Neuronal stem cell (in vitro differentiated cells): ENCODE results near the gene NDRG2.

ENCODE experiments used
- DNase-seq: peaks from one replicate; pipeline ENCODE4 v3.0.0-alpha.2; 2013; ENCODE audit warnings: low spot score
- H2AFZ ChIP-seq: one replicate; pipeline ENCODE4 v1.6.1; 2013; ENCODE audit warnings: mild to moderate bottlenecking, low read length, inconsistent platforms
- H2AK5ac ChIP-seq: 2 replicates; pipeline ENCODE4 v1.6.1; 2013; ENCODE audit warnings: low read depth, mild to moderate bottlenecking, inconsistent platforms, low read length, moderate library complexity, mixed read lengths
- H2BK120ac ChIP-seq: 2 replicates; pipeline ENCODE4 v1.6.1; 2013; ENCODE audit warnings: low read depth, mild to moderate bottlenecking, inconsistent platforms, low read length, moderate library complexity, mixed read lengths
- H2BK12ac ChIP-seq: one replicate; pipeline ENCODE4 v1.6.1; 2013; ENCODE audit warnings: low read length, inconsistent platforms
- H2BK15ac ChIP-seq: 2 replicates; pipeline ENCODE4 v1.6.1; 2013; ENCODE audit warnings: mild to moderate bottlenecking, low read length, inconsistent platforms, mixed read lengths
- H2BK5ac ChIP-seq: one replicate; pipeline ENCODE4 v1.6.1; 2013; ENCODE audit warnings: inconsistent platforms, mild to moderate bottlenecking, low read length, moderate library complexity
- H3K14ac ChIP-seq: one replicate; pipeline ENCODE4 v1.6.1; 2013; ENCODE audit warnings: low read length, inconsistent platforms
- H3K18ac ChIP-seq: 2 replicates; pipeline ENCODE4 v1.6.1; 2013; ENCODE audit warnings: low read length, inconsistent platforms
- H3K23ac ChIP-seq: 2 replicates; pipeline ENCODE4 v1.6.1; 2013; ENCODE audit warnings: low read depth, mild to moderate bottlenecking, mixed read lengths, low read length, inconsistent platforms; ENCODE audit not compliant: poor library complexity
- H3K27ac ChIP-seq: replicated peaks from 3 replicates; pipeline ENCODE4 v1.5.1; 2013; ENCODE audit warnings: low read length, inconsistent platforms
- H3K27me3 ChIP-seq, 3 experiments: 2 replicates each; pipeline ENCODE4 v1.6.1; 2013; ENCODE audit warnings: low read length in 3 of 3, mild to moderate bottlenecking in 2 of 3, inconsistent platforms in 1 of 3, low read depth in 1 of 3, mixed read lengths in 1 of 3, moderate library complexity in 1 of 3; ENCODE audit not compliant: control insufficient read depth in 3 of 3, insufficient read depth in 3 of 3
- H3K36me3 ChIP-seq, 2 donors: replicated peaks in 1 of 2; 2 replicates each; pipeline ENCODE4 v1.6.1; 2013; ENCODE audit warnings: low read length in 2 of 2; ENCODE audit not compliant: control insufficient read depth in 2 of 2, insufficient read depth in 2 of 2
- H3K4ac ChIP-seq: 2 replicates; pipeline ENCODE4 v1.6.1; 2013; ENCODE audit warnings: inconsistent platforms, mild to moderate bottlenecking, low read length, moderate library complexity
- H3K4me1 ChIP-seq, 2 donors: 1 replicate in 1 of 2; 2 replicates in 1 of 2; pipeline ENCODE4 v1.6.1; 2013; ENCODE audit warnings: low read length in 2 of 2, low read depth in 1 of 2; ENCODE audit not compliant: control insufficient read depth in 2 of 2, insufficient read depth in 1 of 2
- H3K4me2 ChIP-seq: one replicate; pipeline ENCODE4 v1.6.1; 2013; ENCODE audit warnings: mild to moderate bottlenecking, low read length, inconsistent platforms; ENCODE audit not compliant: insufficient read depth, poor library complexity, severe bottlenecking
- H3K4me3 ChIP-seq, 2 donors: 2 replicates each; pipeline ENCODE4 v1.5.1; 2013; ENCODE audit warnings: low read length in 2 of 2, mild to moderate bottlenecking in 2 of 2, inconsistent platforms in 1 of 2, moderate library complexity in 1 of 2
- H3K79me1 ChIP-seq: one replicate; pipeline ENCODE4 v1.6.1; 2013; ENCODE audit warnings: low read depth, mild to moderate bottlenecking, inconsistent platforms, low read length, moderate library complexity
- H3K9ac ChIP-seq: one replicate; pipeline ENCODE4 v1.6.1; 2013; ENCODE audit warnings: mild to moderate bottlenecking, low read depth, low read length, inconsistent platforms; ENCODE audit not compliant: poor library complexity
- H3K9me3 ChIP-seq, 2 donors: replicated peaks in 1 of 2; 2 replicates each; pipeline versions ENCODE3 to v1.6.1; 2013; ENCODE audit warnings: low read length in 2 of 2, mild to moderate bottlenecking in 2 of 2, inconsistent platforms in 1 of 2, low read depth in 1 of 2, mixed read lengths in 1 of 2, moderate library complexity in 1 of 2; ENCODE audit not compliant: control insufficient read depth in 2 of 2, insufficient read depth in 1 of 2
- H4K8ac ChIP-seq: one replicate; pipeline ENCODE4 v1.6.1; 2013; ENCODE audit warnings: low read depth, mild to moderate bottlenecking, inconsistent platforms, low read length, moderate library complexity
- H4K91ac ChIP-seq: one replicate; pipeline ENCODE4 v1.6.1; 2013; ENCODE audit warnings: low read length, low read depth, mild to moderate bottlenecking, inconsistent platforms; ENCODE audit not compliant: poor library complexity
- whole genome bisulfite sequencing, 2 donors: extraction: QIAGEN DNeasy Blood & Tissue Kit; methylation state at CpG; one replicate each; pipeline ENCODE4 v1.1.7; 2013; ENCODE audit warnings: missing lambda C conversion rate in 2 of 2, mixed read lengths in 1 of 2; ENCODE audit not compliant: insufficient read length in 2 of 2, insufficient replicate concordance in 1 of 2; ENCODE audit errors: extremely low coverage in 2 of 2; 5-methylcytosine and 5-hydroxymethylcytosine counted together

NDRG2 gene

DNA sequence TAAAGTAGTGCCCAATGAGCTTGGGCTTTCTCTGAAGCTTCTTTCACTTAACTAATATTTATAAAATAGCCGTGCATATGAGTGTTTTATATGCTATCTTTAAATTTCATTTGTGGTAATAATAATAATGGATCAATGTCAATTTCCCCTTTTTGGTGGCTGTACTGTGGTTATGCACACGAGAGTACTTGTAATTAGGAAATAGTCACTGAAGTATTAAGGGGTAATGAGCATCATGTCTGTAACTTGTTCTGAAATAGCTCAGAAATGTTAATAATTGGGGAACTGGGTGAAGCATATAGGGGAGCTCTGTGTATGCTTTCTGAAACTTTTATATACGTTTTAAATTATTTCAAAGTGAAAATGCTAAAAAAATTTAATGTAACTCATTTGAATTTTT is 25.7 kb upstream of the NDRG2 start:
- no peak overlapping the region for H2BK12ac ChIP-seq
- no peak overlapping the region for H2BK5ac ChIP-seq
- H3K9ac ChIP-seq, result no peak overlapping the region
- no peak for DNase-seq
- H3K14ac ChIP-seq, result no peak overlapping the region
- H3K4me2 ChIP-seq, result no peak overlapping the region
- no peak overlapping the region for H3K4me3 ChIP-seq
- H3K9me3 ChIP-seq, result no peaks in the 10 kb centered on the region
- no peaks in the 10 kb centered on the region for H3K79me1 ChIP-seq
- no peak overlapping the region for H3K4ac ChIP-seq
- H2AFZ ChIP-seq, result no peak overlapping the region
- H4K8ac ChIP-seq, result no peak overlapping the region
- H3K27ac ChIP-seq, result no peak overlapping the region
- no peak overlapping the region for H3K23ac ChIP-seq
- H3K18ac ChIP-seq, result no peak overlapping the region
- no peaks in the 10 kb centered on the region for H3K36me3 ChIP-seq
- H2BK120ac ChIP-seq, result no peak overlapping the region
- H2AK5ac ChIP-seq, result no peak overlapping the region
- no CpG with 5 or more reads among the region's 3 CpGs for WGBS, 2 donors
- H3K27me3 ChIP-seq, result peaks cover 0 to 21% (median 0%) of the 10 kb centered on the region in 3 experiments
- no peak overlapping the region for H2BK15ac ChIP-seq
- no peak overlapping the region for H4K91ac ChIP-seq
- H3K4me1 ChIP-seq, result no peaks in the 10 kb centered on the region

DNA sequence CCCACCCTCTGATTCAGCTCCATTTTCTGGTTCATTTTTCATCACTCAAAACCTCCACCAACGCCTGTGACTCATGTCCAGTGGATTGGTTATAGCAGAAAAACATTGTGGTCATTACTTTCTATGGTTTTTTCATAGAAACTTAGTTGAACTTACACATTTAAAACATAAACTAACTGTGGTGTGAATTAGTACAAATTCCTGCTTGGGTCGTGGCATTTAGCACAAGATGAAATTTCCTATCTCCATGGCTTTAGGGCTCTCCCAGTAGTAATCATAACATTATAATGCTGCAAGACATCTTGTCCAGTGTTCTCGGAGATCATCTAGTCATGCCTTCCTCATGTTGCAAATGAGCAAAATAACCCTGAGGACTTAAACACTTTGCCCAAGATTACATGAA is 24.4 kb upstream of the NDRG2 start:
- H2AK5ac ChIP-seq, result no peak overlapping the region
- H3K18ac ChIP-seq, result no peak overlapping the region
- no peak overlapping the region for H4K91ac ChIP-seq
- H3K4ac ChIP-seq, result no peak overlapping the region
- no peak overlapping the region for H3K14ac ChIP-seq
- no peak overlapping the region for H4K8ac ChIP-seq
- no peak overlapping the region for H2BK5ac ChIP-seq
- WGBS, 2 donors, result no CpG with 5 or more reads among the region's 3 CpGs
- no peak overlapping the region for H3K23ac ChIP-seq
- no peaks in the 10 kb centered on the region for H3K36me3 ChIP-seq
- no peaks in the 10 kb centered on the region for H3K79me1 ChIP-seq
- no peak overlapping the region for H2BK120ac ChIP-seq
- no peak overlapping the region for H3K4me2 ChIP-seq
- no peaks in the 10 kb centered on the region for H3K4me1 ChIP-seq
- no peak overlapping the region for H2AFZ ChIP-seq
- H3K9me3 ChIP-seq, result no peaks in the 10 kb centered on the region
- H2BK12ac ChIP-seq, result no peak overlapping the region
- no peak overlapping the region for H2BK15ac ChIP-seq
- H3K4me3 ChIP-seq, result no peak overlapping the region
- peaks cover 0 to 23% (median 0%) of the 10 kb centered on the region in 3 experiments for H3K27me3 ChIP-seq
- no peak overlapping the region for H3K27ac ChIP-seq
- no peak overlapping the region for H3K9ac ChIP-seq
- no peak for DNase-seq

DNA sequence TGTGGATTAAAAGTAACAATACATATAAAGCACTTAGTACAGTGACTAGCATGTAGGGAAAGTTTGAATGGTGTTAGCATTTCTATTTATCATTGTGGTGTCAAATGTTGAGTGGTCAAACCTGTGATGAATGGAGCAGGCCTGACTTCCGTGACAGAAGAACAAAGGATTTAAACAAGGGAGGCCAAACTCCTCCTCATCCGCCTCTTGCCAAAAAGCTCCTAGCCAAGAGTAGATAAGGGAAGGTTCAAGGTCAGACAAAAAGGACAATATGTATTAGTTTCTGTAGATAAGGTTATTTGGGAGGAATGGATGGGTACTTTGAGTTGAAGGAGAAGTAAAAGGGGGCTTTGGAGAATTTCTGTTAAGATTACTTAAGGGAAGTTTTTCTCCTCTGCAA is 23.8 kb upstream of the NDRG2 start:
- Histone ChIP-seq H2BK15ac (no peak overlapping the region), H2BK5ac (no peak overlapping the region), H3K23ac (no peak overlapping the region), H3K18ac (no peak overlapping the region), H2AK5ac (no peak overlapping the region), H3K4ac (no peak overlapping the region), H2BK120ac (no peak overlapping the region), H3K14ac (no peak overlapping the region), H3K4me1 (no peaks in the 10 kb centered on the region), H3K9me3 (no peaks in the 10 kb centered on the region), H3K4me3 (no peak overlapping the region), H3K9ac (no peak overlapping the region), H3K27ac (no peak overlapping the region), H3K79me1 (no peaks in the 10 kb centered on the region), H3K4me2 (no peak overlapping the region), H4K91ac (no peak overlapping the region), H4K8ac (no peak overlapping the region), H3K36me3 (no peaks in the 10 kb centered on the region), H3K27me3 (peaks cover 0 to 30% (median 0%) of the 10 kb centered on the region in 3 experiments), H2BK12ac (no peak overlapping the region), H2AFZ (no peak overlapping the region)
- no peak for DNase-seq
- no CpG with 5 or more reads among the region's 2 CpGs for WGBS, 2 donors

DNA sequence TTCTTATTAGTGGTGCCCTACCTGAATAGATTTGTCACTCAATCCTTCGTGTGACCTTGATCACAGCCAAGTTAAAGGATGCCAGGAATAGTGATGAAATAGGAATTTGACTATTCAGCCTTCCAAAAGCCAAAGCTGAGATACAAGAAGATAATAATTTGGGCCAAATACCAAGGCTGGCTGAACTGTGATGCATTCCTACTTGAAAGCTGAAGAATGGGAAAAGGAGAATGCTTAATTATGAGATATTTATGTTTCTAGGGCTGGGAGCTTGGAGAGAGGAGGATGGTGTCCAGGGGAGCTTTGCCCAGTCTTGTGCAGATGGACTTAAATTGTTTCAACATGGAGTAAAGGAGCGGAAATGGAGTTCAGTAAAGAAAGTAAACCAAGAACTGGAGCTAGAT is 22.5 kb upstream of the NDRG2 start:
- H4K91ac ChIP-seq, result no peak overlapping the region
- H2BK15ac ChIP-seq, result no peak overlapping the region
- DNase-seq, result no peak
- no peak overlapping the region for H2AFZ ChIP-seq
- H2BK5ac ChIP-seq, result no peak overlapping the region
- H3K14ac ChIP-seq, result no peak overlapping the region
- no peaks in the 10 kb centered on the region for H3K4me1 ChIP-seq
- no peaks in the 10 kb centered on the region for H3K9me3 ChIP-seq
- no peaks in the 10 kb centered on the region for H3K36me3 ChIP-seq
- H3K4ac ChIP-seq, result no peak overlapping the region
- H3K4me2 ChIP-seq, result no peak overlapping the region
- no peak overlapping the region for H3K23ac ChIP-seq
- H2BK12ac ChIP-seq, result no peak overlapping the region
- H2BK120ac ChIP-seq, result no peak overlapping the region
- H3K18ac ChIP-seq, result no peak overlapping the region
- peaks cover 0 to 41% (median 0%) of the 10 kb centered on the region in 3 experiments for H3K27me3 ChIP-seq
- no peak overlapping the region for H3K27ac ChIP-seq
- H4K8ac ChIP-seq, result no peak overlapping the region
- no peak overlapping the region for H3K4me3 ChIP-seq
- no CpG with 5 or more reads among the region's 2 CpGs for WGBS, 2 donors
- no peak overlapping the region for H3K9ac ChIP-seq
- H3K79me1 ChIP-seq, result no peaks in the 10 kb centered on the region
- H2AK5ac ChIP-seq, result no peak overlapping the region
